HUES64 (cell line): ENCODE data around the gene CMSS1.

ENCODE experiments used
- H3K27ac ChIP-seq: 2 replicates; pipeline ENCODE4 v1.7.0; 2013; ENCODE audit warnings: low read depth, low read length, inconsistent platforms
- H3K27me3 ChIP-seq: 2 replicates; pipeline ENCODE4 v1.6.1; 2013; ENCODE audit warnings: mild to moderate bottlenecking, low read length; ENCODE audit not compliant: insufficient read depth
- H3K36me3 ChIP-seq: 2 replicates; pipeline ENCODE4 v1.6.1; 2013; ENCODE audit warnings: mild to moderate bottlenecking, low read length; ENCODE audit not compliant: insufficient read depth
- H3K4me1 ChIP-seq: 2 replicates; pipeline ENCODE4 v1.6.1; 2013; ENCODE audit warnings: mild to moderate bottlenecking, low read length, moderate library complexity; ENCODE audit not compliant: insufficient read depth
- H3K4me3 ChIP-seq: 2 replicates; pipeline ENCODE4 v1.5.1; 2013; ENCODE audit warnings: mild to moderate bottlenecking, low read length, moderate library complexity
- H3K9ac ChIP-seq: 2 replicates; pipeline ENCODE4 v1.6.1; 2013; ENCODE audit warnings: mild to moderate bottlenecking, low read depth, low read length
- H3K9me3 ChIP-seq: 2 replicates; pipeline ENCODE4 v1.6.1; 2013; ENCODE audit warnings: low read depth, low read length; ENCODE audit not compliant: insufficient read depth
- WGBS: fragments of 150-250, 120-280 bp; methylation state at CpG from one replicate; pipeline ENCODE4 v1.1.7; 2013; ENCODE audit warnings: missing lambda C conversion rate; 5-methylcytosine and 5-hydroxymethylcytosine counted together

The CMSS1 gene

DNA sequence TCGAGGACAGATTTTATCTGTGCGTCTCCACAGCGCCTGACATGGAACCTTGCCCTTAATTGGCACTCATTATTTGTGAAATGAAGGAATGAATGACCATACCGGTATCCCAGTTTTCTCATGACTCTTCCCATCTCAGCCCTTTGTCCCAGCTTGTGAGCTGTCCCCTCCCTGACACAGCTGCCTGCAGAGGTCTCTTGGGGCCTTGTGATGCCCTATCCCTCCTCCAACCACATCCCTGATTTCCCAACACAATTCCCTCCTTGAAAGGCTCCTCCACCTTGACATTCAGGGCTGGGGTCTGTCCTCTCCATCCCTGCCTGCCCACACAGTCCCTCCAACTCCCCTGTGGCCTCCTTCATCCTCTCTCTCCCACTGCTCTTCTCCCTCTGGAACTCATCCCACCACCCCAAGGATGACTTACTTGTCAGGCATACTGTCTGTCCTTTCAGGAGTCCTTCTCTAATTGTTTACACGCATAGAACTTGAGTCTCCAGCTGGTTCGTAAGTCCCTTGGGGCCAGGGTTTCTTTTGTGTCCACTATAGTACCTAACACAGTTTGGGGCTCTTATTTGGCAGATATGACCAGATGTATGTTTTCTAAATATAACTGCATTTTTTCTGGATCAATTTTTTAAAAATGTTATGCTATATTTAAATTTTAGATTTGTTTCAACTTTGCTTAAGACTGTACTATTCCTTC, 332.2 kb downstream of the CMSS1 start:
- no peaks in the 10 kb centered on the region for H3K27me3 ChIP-seq
- H3K9me3 ChIP-seq, result peaks cover under 1% of the 10 kb centered on the region; the same call in 1 of the 2 replicates
- H3K27ac ChIP-seq, result no peak overlapping the region
- H3K36me3 ChIP-seq, result peaks cover 13% of the 10 kb centered on the region
- no peak overlapping the region for H3K4me3 ChIP-seq
- no peaks in the 10 kb centered on the region for H3K4me1 ChIP-seq
- H3K9ac ChIP-seq, result no peak overlapping the region
- 97% methylated on average over 6 of the region's 6 CpGs for WGBS

DNA sequence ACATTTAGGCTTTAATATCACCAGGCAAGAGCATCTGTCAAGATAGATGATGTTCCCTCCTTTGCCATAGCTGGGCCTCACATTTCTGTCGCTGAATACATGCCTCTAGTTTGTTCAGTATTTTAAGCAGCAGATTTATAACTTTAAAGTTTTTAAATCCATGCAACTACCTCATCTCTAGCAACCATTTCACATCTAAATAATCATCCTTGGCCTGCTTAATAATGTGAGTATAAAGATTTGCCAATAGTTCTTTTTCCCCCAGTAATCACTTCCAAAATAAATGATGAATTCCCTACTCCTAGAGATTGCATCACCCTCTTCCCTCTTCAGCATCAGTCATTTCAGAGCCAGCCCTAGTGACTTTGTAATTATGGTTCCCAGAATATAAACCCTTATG, 332.8 kb downstream of the CMSS1 start:
- WGBS, result 100% methylated on average over 1 of the region's 1 CpG

GRCh38 chr3:100151024-100151707, 333.5 kb downstream of the CMSS1 start:
- Histone ChIP-seq H3K27me3 (no peaks in the 10 kb centered on the region), H3K9me3 (peaks cover 13% of the 10 kb centered on the region; the same call in 1 of the 2 replicates), H3K9ac (no peak overlapping the region), H3K36me3 (peaks cover 23% of the 10 kb centered on the region), H3K27ac (no peak overlapping the region), H3K4me3 (no peak overlapping the region), H3K4me1 (no peaks in the 10 kb centered on the region)
- WGBS, result 84% methylated on average over 8 of the region's 8 CpGs

More for the DNA sequence above, 332.8 kb downstream of the CMSS1 start:
- no peak overlapping the region for H3K4me3 ChIP-seq
- H3K27ac ChIP-seq, result no peak overlapping the region
- peaks cover 19% of the 10 kb centered on the region for H3K36me3 ChIP-seq
- no peak overlapping the region for H3K9ac ChIP-seq
- H3K9me3 ChIP-seq, result peaks cover 7% of the 10 kb centered on the region; the same call in 1 of the 2 replicates
- no peaks in the 10 kb centered on the region for H3K4me1 ChIP-seq
- H3K27me3 ChIP-seq, result no peaks in the 10 kb centered on the region

DNA sequence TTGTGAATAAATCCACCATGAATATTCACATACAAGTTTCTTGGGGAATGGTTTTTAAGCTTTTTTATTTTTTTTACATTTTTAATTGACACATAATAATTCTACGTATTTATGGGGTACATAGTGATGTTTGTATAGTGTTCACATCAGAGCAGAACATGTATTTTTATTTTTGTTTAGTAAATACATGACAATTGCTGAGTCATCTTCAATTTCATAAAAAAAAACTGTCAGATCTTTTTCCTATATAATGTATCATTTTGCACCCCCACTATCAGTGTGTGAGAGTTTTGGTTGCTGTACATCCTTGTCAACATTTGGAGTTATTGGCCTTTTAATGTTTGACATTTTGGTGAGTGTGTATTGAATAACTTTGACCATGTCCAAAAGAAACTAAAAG, 336.5 kb downstream of the CMSS1 start:
- no peak overlapping the region for H3K9ac ChIP-seq
- H3K27ac ChIP-seq, result no peak overlapping the region
- WGBS, result no CpG with 5 or more reads among the region's 1 CpG
- no peak overlapping the region for H3K4me3 ChIP-seq
- peaks cover 13% of the 10 kb centered on the region; the same call in 1 of the 2 replicates for H3K9me3 ChIP-seq
- H3K36me3 ChIP-seq, result peaks cover 19% of the 10 kb centered on the region
- no peaks in the 10 kb centered on the region for H3K27me3 ChIP-seq
- H3K4me1 ChIP-seq, result no peaks in the 10 kb centered on the region

DNA sequence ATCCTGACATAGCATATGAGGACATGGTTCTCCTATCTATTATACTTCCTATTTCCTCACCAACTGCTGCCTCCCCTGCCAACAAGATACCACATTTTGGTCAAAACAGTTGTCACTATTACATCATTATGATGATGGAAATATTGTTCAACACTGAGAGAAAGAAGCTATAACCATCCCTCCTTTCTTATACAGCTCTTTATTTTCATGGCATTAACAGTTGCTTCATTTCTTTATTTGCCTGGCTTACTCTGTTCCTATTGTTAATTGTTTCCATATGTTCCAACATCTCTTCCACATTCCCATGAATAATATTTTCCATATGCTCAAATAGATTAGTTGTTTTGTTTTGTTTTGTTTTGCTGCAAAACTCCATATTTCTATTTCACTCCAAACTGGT, 337.5 kb downstream of the CMSS1 start:
- Histone ChIP-seq H3K9me3 (peaks cover 13% of the 10 kb centered on the region; the same call in 1 of the 2 replicates), H3K27me3 (no peaks in the 10 kb centered on the region), H3K9ac (no peak overlapping the region), H3K4me3 (no peak overlapping the region), H3K4me1 (no peaks in the 10 kb centered on the region), H3K27ac (no peak overlapping the region), H3K36me3 (peaks cover 19% of the 10 kb centered on the region)

GRCh38 chr3:100155590-100155989, 337.9 kb downstream of the CMSS1 start:
- no peak overlapping the region for H3K9ac ChIP-seq
- no peak overlapping the region for H3K27ac ChIP-seq
- no peak overlapping the region for H3K4me3 ChIP-seq
- no peaks in the 10 kb centered on the region for H3K27me3 ChIP-seq
- H3K4me1 ChIP-seq, result no peaks in the 10 kb centered on the region
- H3K9me3 ChIP-seq, result peaks cover 13% of the 10 kb centered on the region; the same call in 1 of the 2 replicates
- H3K36me3 ChIP-seq, result peaks cover 19% of the 10 kb centered on the region

DNA sequence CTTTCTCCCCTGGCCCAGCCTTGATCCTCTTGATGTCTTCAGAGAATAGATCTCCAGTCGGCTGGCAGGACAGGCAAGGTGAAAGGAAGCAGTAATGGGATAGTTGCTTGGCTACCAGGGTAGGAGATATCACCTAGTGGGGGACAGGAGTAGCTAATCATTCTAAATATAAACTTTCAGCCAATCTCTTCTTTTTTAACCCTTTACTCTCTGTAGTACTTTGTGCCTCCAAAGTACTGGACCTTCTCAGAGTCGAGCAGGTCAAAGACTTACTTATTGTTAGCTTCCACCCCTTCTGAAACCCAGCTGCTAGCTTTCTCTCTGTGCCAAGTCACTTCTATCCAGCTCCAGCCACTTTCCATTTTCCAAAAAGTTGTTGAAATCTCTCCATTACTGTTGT, 340.0 kb downstream of the CMSS1 start:
- WGBS, result 90% methylated on average over 2 of the region's 2 CpGs
- Histone ChIP-seq H3K4me3 (no peak overlapping the region), H3K27ac (no peak overlapping the region), H3K9me3 (peaks cover 13% of the 10 kb centered on the region; the same call in 1 of the 2 replicates), H3K36me3 (peaks cover 19% of the 10 kb centered on the region), H3K4me1 (no peaks in the 10 kb centered on the region), H3K9ac (no peak overlapping the region), H3K27me3 (no peaks in the 10 kb centered on the region)

DNA sequence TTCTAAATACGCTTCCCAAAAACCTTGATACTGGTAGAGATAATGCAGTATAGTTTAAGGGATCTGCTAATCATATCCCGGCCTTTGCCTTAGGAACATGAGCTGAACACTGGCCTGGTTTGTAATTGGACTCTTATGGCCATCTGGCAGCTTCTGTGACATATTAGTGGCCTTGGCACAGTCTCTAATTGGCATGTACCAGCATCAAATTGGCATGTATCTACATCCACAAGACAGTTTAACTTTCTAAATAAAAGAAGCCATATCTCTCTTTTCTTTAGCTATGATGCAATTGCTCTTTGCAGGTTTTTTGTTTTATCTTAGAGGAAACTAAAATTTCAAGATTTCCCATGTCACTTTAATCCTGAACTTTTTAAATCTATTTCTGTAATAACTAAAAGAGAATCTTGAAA, 341.3 kb downstream of the CMSS1 start:
- Histone ChIP-seq H3K27ac (no peak overlapping the region), H3K4me1 (no peaks in the 10 kb centered on the region), H3K4me3 (no peak overlapping the region), H3K36me3 (peaks cover 19% of the 10 kb centered on the region), H3K9ac (no peak overlapping the region), H3K9me3 (peaks cover 13% of the 10 kb centered on the region; the same call in 1 of the 2 replicates), H3K27me3 (no peaks in the 10 kb centered on the region)
- WGBS, result 93% methylated on average over 2 of the region's 2 CpGs

DNA sequence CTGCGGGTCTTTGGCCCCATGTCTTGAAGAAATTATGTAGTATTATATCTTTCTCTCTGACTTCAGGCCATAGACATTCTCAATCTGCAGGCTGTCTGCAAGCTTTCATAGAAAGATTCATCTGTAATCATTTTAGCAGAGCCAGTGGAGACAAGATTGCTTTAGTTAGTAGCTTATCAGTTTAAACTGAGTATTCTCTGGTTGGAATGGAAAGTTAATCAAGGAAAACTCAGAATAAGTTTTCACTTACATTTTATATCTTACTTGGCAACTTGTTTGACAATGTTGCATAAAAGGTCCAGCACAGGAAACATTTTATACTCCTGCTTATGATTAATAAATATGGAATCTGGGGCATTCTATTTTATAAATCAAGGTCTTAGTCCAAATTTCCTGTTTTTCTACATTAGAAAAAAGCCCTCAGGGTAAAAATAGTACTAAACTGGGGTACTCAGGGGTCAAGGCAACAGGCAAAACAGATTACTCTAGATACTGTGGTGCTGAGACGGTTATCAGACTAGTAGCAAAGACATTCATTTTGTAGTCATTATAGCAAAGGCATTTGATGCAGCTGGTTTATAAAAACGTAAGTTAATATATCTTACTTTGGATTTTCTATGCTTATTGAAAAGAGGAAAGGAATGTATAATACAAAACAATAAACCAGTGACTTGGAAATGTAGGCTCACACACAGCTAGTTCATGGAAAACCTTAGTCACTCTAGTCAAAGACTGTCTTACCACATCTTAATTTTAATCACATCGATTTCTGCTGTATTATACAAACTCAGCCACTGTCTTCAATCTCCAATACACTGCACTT, 341.9 kb downstream of the CMSS1 start:
- no peaks in the 10 kb centered on the region for H3K4me1 ChIP-seq
- no peak overlapping the region for H3K4me3 ChIP-seq
- no peaks in the 10 kb centered on the region for H3K27me3 ChIP-seq
- peaks cover 19% of the 10 kb centered on the region for H3K36me3 ChIP-seq
- H3K9me3 ChIP-seq, result peaks cover 13% of the 10 kb centered on the region; the same call in 1 of the 2 replicates
- no peak overlapping the region for H3K9ac ChIP-seq
- H3K27ac ChIP-seq, result no peak overlapping the region
- WGBS, result 93% methylated on average over 4 of the region's 4 CpGs

- H3K9me3 ChIP-seq, result peaks cover 6% of the 10 kb centered on the region; the same call in 1 of the 2 replicates
- H3K27ac ChIP-seq, result no peak overlapping the region
- H3K9ac ChIP-seq, result no peak overlapping the region
- peaks cover 9% of the 10 kb centered on the region for H3K36me3 ChIP-seq
- H3K4me1 ChIP-seq, result no peaks in the 10 kb centered on the region
- WGBS, result no CpG with 5 or more reads among the region's 2 CpGs
- no peaks in the 10 kb centered on the region for H3K27me3 ChIP-seq
- H3K4me3 ChIP-seq, result no peak overlapping the region
Observed at GRCh38 chr3:100160521-100160920, 342.9 kb downstream of the CMSS1 start.

DNA sequence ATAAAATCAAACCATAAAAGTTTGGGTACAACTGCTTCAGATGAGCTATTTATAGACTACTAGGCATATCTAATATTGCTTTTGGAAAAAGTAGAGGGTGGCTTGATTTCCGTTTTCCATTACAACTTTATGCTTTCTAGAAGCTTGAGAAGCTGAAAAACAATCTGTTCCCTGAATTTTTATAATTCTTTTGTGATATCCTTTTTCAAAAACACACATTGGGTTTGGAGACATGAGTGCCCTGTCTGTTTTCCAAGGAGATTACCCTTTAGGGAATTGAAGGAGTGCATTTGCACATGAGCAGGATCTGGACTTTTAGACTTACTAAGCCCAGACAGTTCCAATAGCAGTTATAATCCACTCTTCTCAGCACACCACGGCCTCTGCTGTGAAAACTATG, 346.1 kb downstream of the CMSS1 start:
- Histone ChIP-seq H3K4me3 (no peak overlapping the region), H3K27me3 (no peaks in the 10 kb centered on the region), H3K27ac (no peak overlapping the region), H3K4me1 (no peaks in the 10 kb centered on the region), H3K36me3 (peaks cover 15% of the 10 kb centered on the region), H3K9me3 (no peaks in the 10 kb centered on the region), H3K9ac (no peak overlapping the region)
- 79% methylated on average over 1 of the region's 2 CpGs for WGBS
